SK-N-MC (cell line): ENCODE data around the gene IFI44.

ENCODE experiments used
- DNase-seq: peaks from one replicate; pipeline ENCODE4 v3.0.0-alpha.2; 2011; ENCODE audit warnings: low read depth, low spot score
- H3K27ac ChIP-seq: fragments of 200-600 bp; sonication (generic); 2 replicates; pipeline ENCODE4 v1.5.1; 2016; ENCODE audit warnings: mixed run types
- H3K36me3 ChIP-seq: fragments of 200-600 bp; sonication (generic); 2 replicates; pipeline ENCODE4 v1.6.1; 2017; ENCODE audit warnings: antibody characterized with exemption, low read length, mixed read lengths; ENCODE audit not compliant: insufficient read depth
- H3K4me3 ChIP-seq: fragments of 200-600 bp; sonication (generic); 2 replicates; pipeline ENCODE4 v1.5.1; 2016
- H3K9ac ChIP-seq: fragments of 200-600 bp; sonication (generic); 2 replicates; pipeline ENCODE4 v1.8.0; 2017; ENCODE audit warnings: mixed run types, mixed read lengths; ENCODE audit not compliant: insufficient read length
- H3K9me3 ChIP-seq: fragments of 200-600 bp; sonication (generic); 2 replicates; pipeline ENCODE4 v1.6.1; 2017; ENCODE audit warnings: low read depth, mild to moderate bottlenecking, antibody characterized with exemption, low read length, moderate library complexity, mixed read lengths
- EZH2 ChIP-seq: fragments of 200-600 bp; sonication (generic); IDR thresholded peaks from one replicate; pipeline ENCODE4 v1.6.1; 2017; ENCODE audit warnings: antibody characterized with exemption
- FOXP2 ChIP-seq: optimal IDR thresholded peaks from 2 replicates; pipeline ENCODE3; 2011; ENCODE audit warnings: mild to moderate bottlenecking, moderate library complexity; ENCODE audit not compliant: insufficient read depth; ENCODE audit errors: extremely low read length, control extremely low read depth
- POLR2AphosphoS5 ChIP-seq: IDR thresholded peaks from 2 replicates; pipeline ENCODE4 v1.6.1; 2012; ENCODE audit warnings: mild to moderate bottlenecking, low read depth, low read length, borderline replicate concordance

The IFI44 gene, protein sequence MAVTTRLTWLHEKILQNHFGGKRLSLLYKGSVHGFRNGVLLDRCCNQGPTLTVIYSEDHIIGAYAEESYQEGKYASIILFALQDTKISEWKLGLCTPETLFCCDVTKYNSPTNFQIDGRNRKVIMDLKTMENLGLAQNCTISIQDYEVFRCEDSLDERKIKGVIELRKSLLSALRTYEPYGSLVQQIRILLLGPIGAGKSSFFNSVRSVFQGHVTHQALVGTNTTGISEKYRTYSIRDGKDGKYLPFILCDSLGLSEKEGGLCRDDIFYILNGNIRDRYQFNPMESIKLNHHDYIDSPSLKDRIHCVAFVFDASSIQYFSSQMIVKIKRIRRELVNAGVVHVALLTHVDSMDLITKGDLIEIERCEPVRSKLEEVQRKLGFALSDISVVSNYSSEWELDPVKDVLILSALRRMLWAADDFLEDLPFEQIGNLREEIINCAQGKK

DNA sequence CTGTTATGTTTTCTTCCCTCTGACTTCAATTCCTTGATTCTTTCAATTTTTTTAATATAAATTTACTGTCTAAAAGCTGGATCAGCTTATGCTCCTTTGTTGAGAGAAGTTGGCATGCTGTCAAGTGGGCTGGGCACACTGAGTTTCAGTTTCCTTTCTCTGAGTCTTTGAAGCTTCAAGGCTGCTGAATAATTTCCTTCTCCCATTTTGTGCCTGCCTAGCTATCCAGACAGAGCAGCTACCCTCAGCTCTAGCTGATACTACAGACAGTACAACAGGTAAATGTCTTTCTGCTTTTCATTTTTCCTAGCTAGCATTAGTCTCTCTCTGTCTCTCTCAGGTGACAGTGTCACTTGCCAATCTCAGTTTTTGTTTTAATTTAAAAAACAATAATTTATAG is at the start of gene IFI44:
Gene IFI44 (plus strand): TSS at position 204 of the 400 bp plus-strand sequence. CDS start 365 bp downstream, outside the sequence.
- peak within 1 kb of the TSS; percentile 88 for H3K4me3 ChIP-seq
- H3K9ac ChIP-seq = peak within 1 kb of the TSS; percentile 75
- peak; percentile 73 for TF ChIP-seq POLR2AphosphoS5
- TF ChIP-seq FOXP2 = no peak
- peaks cover 9% of the 10 kb centered on the region for H3K36me3 ChIP-seq
- no peaks in the 10 kb centered on the region for H3K9me3 ChIP-seq
- peak within 1 kb of the TSS; percentile 78 for H3K27ac ChIP-seq
- peak; percentile 76 for DNase-seq

DNA sequence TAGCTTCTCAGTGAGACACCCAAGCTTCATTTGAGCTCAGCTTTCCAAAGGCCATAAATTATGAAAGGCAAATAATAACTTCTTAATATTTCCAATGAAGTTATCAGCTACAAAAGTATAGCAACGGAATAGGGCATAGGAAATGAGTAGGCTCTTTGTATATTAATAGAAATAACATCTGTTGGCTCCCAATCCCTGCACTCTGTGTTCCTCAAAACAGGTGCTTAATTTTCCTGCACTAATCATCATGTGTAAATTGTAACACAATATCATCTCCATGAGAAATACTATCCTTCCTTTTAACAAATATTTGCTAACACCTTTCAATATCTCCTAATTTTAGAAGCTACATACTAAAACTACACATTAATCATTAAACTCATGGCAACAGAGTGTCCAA is 48.6 kb upstream of the IFI44 start:
- DNase-seq = no peak
- Histone ChIP-seq H3K27ac (no peak overlapping the region), H3K9me3 (no peaks in the 10 kb centered on the region), H3K9ac (no peak overlapping the region), H3K36me3 (no peaks in the 10 kb centered on the region), H3K4me3 (no peak overlapping the region)
- TF ChIP-seq FOXP2 (no peak), POLR2AphosphoS5 (no peak), EZH2 (no peak)

DNA sequence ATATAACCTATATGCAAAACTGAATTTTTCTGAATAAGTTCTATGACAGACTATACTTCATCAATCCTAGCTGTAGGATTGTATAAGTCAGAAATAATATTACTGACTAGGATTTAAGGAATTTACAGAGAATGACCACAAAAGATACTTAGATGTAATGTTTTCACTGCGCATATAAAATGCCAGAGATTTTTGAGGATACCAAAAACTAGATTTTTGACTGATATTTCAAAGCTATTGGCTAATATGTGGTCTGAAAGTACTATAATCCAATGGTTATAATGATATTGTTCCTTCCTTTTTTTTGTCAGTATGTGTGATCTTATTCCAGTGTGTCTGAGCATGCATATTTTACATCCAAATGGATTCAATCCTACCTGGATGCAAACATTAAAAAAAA is 46.4 kb upstream of the IFI44 start:
- TF ChIP-seq POLR2AphosphoS5 (no peak), EZH2 (no peak), FOXP2 (no peak)
- no peaks in the 10 kb centered on the region for H3K9me3 ChIP-seq
- no peak for DNase-seq
- H3K4me3 ChIP-seq = no peak overlapping the region
- H3K36me3 ChIP-seq = no peaks in the 10 kb centered on the region
- H3K27ac ChIP-seq = no peak overlapping the region
- H3K9ac ChIP-seq = no peak overlapping the region

DNA sequence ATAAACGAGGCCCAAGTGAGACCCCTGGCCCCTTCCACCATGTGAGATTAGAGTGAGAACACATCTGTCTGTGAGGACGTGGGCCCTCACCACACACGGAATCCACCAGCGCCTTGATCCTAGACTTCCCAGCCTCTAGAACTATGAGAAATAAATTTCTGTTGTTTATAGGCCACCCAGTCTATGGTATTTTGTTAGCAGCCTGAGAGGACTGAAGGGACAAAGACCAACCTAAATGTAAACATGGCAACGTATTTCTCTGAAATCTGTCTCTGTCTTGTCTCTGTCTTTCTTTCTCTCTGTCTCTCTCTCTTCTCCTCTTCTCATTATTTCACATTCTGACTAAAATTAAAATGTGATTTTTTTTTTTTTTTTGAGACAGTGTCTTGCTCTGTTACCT is 45.0 kb upstream of the IFI44 start:
- Histone ChIP-seq H3K27ac (no peak overlapping the region), H3K9ac (no peak overlapping the region), H3K36me3 (no peaks in the 10 kb centered on the region), H3K4me3 (no peak overlapping the region), H3K9me3 (no peaks in the 10 kb centered on the region)
- DNase-seq = no peak
- TF ChIP-seq EZH2 = no peak
- no peak for TF ChIP-seq FOXP2
- no peak for TF ChIP-seq POLR2AphosphoS5

DNA sequence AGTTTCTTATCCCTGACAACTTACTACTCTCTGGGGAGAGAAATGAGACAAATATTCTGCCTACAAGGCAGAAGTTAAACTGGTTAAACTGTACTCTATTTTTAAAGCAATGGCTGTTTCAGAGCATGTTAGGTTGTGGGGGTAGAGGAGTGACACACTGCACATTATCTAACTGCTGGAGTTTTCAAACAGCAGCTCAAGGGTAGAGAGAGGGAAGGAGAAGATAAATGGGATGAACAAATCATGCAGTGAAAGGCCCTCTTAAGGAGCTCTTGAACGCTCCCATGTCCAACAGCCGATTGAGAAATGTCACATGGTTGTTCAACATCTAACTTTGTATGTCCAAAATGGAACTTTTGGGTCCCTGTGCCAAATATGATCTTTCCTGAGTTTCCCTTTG is 43.4 kb upstream of the IFI44 start:
- Histone ChIP-seq H3K36me3 (no peaks in the 10 kb centered on the region), H3K9ac (peak overlapping the region; percentile 60), H3K9me3 (no peaks in the 10 kb centered on the region), H3K4me3 (peak overlapping the region; percentile 33; the same call in 1 of the 2 replicates), H3K27ac (peak overlapping the region; percentile 84)
- TF ChIP-seq POLR2AphosphoS5 = no peak
- TF ChIP-seq EZH2 = no peak
- TF ChIP-seq FOXP2 = no peak
- DNase-seq = no peak

DNA sequence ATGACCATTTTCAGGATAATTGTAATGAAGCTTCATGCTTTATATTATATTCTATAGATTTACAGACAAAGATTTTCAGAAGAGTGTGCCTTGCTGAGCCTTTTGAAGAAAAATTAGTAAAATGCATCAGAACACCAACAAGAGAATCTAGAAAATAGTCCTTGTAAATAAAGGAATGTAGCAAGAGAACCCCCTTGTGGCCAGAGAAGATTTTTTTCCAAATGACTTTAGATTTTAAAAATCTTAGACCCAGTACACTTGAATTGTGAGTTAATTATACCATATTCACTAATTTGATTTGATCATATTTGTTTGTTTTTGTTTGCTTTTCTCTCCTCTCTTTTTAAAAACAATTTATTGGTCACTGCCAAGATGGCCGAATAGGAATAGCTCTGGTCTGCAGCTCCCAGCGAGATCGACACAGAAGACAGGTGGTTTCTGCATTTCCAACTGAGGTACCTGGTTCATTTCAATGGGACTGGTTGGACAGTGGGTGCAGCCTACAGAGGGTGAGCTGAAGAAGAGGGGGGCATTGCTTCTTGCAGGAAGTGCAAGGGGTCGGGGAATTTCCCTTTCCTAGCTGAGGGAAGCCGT is 42.2 kb upstream of the IFI44 start:
- peak overlapping the region; percentile 33 for H3K4me3 ChIP-seq
- peak; percentile 26 for DNase-seq
- peak overlapping the region; percentile 84 for H3K27ac ChIP-seq
- no peak for TF ChIP-seq POLR2AphosphoS5
- TF ChIP-seq FOXP2 = no peak
- TF ChIP-seq EZH2 = no peak
- H3K36me3 ChIP-seq = no peaks in the 10 kb centered on the region
- no peaks in the 10 kb centered on the region for H3K9me3 ChIP-seq
- peak overlapping the region; percentile 60 for H3K9ac ChIP-seq

DNA sequence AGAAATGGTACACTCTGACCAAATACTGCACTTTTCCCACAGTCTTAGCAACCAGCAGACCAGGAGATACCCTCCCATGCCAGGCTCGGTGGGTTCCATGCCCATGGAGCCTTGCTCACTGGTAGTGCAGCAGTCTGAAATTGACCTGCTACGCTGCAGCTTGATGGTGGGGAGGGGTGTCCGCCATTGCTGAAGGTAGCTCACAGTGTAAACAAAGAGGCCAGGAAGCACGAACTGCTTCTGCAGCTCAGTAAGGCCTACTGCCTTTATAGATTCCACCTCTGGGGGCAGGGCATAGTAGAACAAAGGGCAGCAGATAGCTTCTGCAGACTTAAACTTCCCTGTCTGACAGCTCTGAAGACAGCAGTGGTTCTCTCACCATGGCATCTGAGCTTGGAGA is 41.7 kb upstream of the IFI44 start:
- Histone ChIP-seq H3K9me3 (no peaks in the 10 kb centered on the region), H3K36me3 (no peaks in the 10 kb centered on the region), H3K9ac (no peak overlapping the region), H3K4me3 (no peak overlapping the region), H3K27ac (no peak overlapping the region)
- no peak for DNase-seq
- no peak for TF ChIP-seq FOXP2
- no peak for TF ChIP-seq EZH2
- TF ChIP-seq POLR2AphosphoS5 = no peak

DNA sequence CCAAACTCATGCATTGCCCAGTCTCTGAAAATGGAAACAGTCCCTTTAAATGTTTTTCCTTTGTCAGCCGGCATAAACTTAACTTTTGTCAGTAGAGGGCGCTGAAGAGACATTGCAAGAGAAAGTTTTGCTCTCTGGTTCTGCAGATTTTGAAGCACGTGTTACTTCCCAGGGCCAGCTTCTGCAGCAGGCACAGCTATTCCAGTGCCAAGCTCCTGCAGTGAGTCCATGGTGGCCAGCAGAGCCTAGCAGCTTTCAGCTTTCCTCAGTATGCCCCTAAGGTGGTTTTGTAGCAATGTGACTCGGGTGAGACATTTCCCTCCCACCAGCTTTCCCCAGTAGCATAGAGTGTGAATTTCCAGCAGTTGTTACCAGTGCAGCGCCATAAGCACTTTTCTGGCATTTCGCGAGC is 32.0 kb upstream of the IFI44 start:
- H3K9ac ChIP-seq = peak overlapping the region; percentile 39
- no peaks in the 10 kb centered on the region for H3K9me3 ChIP-seq
- peak; percentile 86 for DNase-seq
- H3K36me3 ChIP-seq = peaks cover 5% of the 10 kb centered on the region; the same call in 1 of the 2 replicates
- TF ChIP-seq POLR2AphosphoS5 (0 out of 2 replicates have a peak, but pooled peaks have one; percentile 17), FOXP2 (no peak)
- peak overlapping the region; percentile 76; the same call in 1 of the 2 replicates for H3K27ac ChIP-seq
- no peak overlapping the region for H3K4me3 ChIP-seq
